ENCODE results near the gene PCDH8.
"Not testable (repeated sequence)": the region's sequence is repeated elsewhere in the genome, so short reads cannot be mapped to it uniquely, and the experiment has no call there.

Gene PCDH8

DNA sequence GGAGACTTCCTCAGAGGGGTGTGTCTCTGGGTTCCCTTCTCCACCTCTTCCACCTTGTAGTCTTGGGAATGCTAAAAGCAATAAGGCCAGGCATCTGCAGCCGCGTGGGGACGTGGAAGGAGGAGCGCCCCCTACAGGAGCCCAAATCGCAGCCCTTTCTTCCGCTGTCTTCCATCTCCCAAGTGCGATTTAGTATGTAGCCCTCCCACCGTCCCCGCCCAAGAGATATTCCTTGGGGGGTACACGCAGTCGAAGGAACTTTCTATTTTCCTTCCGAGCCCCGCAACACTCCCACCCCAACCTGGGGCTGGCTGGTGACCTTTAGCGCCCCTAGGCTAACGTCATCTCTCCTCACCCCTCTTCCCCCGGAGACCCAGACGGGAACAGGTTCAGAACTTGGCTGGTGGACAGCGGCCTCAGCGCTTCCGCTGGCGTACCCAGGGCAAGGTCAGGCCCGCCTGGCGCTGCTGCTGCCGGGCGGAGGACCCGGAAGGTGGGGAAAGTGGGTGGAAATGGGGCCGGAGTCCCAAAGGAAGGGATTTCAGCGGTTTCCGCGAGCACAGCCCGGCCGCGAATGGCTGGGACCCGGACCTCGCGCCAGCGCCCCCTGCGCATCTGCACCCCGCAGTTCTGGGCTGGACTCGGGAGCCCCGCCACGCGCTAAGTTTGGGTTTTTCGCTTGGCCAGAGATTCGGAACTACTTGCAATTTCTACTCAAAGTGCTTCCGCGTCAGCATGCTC is 2.1 kb upstream of the PCDH8 start:
- peak; percentile 36 for DNase-seq (ENCODE audit: low spot score)

GRCh38 chr13:52850072-52850395 is 1.6 kb upstream of the PCDH8 start:
- no peak for DNase-seq (ENCODE audit: low spot score)

GRCh38 chr13:52849291-52850071 is 1.0 kb upstream of the PCDH8 start:
- no peak for DNase-seq (ENCODE audit: low spot score)

- DNase-seq (ENCODE audit: low spot score) = no peak
Measured at GRCh38 chr13:52847682-52848432, 583 bp downstream of the PCDH8 start.

DNA sequence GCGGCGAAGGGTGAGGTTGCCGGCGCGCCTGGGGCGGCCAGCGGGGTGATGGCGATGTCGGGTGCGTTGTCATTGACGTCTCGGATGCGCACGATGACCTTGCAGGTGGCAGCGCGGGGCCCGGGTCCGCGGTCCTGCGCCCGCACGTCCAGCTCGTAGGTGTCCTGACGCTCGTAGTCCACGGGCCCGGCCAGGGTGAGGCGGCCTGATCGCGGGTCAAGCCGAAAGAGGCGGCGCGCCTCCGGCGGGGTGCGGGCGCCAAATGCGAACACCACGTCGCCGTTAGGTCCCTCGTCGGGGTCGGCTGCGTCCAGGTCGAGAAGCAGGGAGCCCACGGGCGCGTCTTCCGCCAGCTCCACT is 1.1 kb downstream of the PCDH8 start:
- DNase-seq (ENCODE audit: low spot score) = no peak

- DNase-seq (ENCODE audit: low spot score) = no peak
Measured at GRCh38 chr13:52846567-52847321, 1.7 kb downstream of the PCDH8 start.

- DNase-seq (ENCODE audit: low spot score) = peak; percentile 35
Measured at GRCh38 chr13:52845766-52846566, 2.5 kb downstream of the PCDH8 start.

DNA sequence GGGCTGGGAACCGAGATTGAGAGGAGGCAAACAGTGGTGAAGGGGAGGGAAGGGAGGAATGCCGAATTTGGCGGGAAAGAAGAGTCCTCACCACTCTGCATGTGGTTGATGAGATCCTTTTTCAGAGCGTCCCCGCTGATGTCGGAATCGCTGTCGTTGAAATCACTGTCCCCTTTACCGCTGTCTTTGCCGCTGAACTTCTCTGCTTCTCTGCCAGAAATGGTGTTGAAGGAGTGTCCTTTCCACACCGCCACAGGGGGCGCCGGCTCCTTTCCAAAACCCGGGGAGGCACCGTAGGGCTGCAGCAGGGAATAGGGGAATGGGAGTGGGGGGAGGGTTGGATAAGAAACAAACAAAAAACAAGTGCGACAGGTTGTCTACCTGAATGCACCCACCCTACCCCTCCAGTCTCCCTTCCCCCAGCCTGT is 3.1 kb downstream of the PCDH8 start:
- no peak for DNase-seq (ENCODE audit: low spot score)

- DNase-seq (ENCODE audit: low spot score) = no peak
Measured at GRCh38 chr13:52844836-52845235, 3.6 kb downstream of the PCDH8 start.

- DNase-seq (ENCODE audit: low spot score) = no peak
Measured at GRCh38 chr13:52842441-52842840, 6.0 kb downstream of the PCDH8 start.

DNA sequence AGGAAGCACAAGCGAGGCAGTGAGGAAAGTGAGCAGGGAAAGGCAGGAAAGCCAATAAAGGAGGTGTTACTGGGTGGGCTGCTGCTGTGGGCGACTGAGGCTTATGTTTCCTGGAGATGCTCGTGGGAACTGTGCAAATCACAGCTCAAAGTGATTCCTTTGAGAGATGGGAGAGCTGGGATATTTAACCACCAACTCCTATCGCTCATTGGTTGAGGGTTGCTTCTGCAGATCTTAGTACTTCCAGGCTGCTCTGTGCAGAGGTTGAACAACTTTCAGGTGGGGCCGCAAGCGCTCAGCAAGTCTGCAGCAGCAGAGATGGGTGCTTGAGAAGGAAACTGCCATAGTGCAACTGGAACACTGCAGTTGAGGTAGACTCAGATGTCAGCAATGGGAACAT is 8.4 kb downstream of the PCDH8 start:
- no peak for DNase-seq (ENCODE audit: low spot score)

DNA sequence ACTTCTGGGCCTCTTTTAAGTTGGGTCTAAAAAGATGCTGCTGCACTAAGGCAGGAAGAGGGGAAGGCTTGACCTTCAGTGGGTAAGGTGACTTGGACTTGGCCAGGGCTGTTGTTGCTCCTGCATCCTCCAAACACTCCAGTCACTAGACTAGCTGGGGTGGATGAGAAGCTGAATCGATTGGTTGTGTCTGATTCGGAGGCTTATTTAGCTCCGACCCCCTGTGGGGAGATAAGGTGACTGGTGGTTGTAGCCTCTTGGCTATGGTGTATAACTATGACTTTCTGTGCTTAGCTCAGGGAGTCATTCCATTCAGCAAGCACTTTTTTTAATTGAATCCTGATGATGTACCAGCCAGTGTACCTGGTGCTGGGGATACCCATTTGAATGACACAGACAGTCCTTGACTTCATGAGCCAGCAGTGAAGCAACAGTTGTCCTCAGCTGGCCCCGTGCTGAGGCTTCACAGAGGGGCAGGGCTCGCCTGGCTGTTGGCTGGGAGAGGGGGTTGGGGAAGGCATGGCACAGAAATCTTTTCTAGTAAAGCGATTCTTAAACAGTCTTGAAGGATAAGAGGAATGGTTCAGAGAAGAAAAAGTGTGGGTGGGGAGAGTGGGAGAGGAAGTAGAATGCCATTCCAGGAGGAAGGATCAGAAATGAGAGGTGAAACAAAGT is 9.9 kb downstream of the PCDH8 start:
- no peak for DNase-seq (ENCODE audit: low spot score)

DNA sequence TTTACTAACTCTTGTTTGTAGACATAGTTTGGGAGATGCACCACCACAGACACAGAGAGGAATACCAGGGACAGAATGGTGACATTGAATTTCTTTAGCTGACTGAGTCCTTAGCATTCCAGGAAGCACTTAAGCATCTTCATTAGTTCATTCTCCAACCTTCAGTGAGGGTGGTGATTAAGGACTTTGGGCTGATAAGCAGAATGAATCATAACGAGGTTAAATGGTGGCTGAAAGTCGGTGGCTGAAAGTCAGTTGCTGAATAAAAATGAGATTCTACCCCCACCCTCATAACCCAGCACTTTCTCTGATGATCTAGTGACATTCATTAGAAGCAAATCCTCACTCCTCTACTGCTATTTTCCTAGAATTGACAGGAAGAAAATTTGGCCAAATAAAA is 10.6 kb downstream of the PCDH8 start:
- DNase-seq (ENCODE audit: low spot score) = no peak

- DNase-seq (ENCODE audit: low spot score) = no peak
Measured at GRCh38 chr13:52835071-52835839, 13.2 kb downstream of the PCDH8 start.

GRCh38 chr13:52833296-52833875 is 15.1 kb downstream of the PCDH8 start:
- no peak for DNase-seq (ENCODE audit: low spot score)

DNA sequence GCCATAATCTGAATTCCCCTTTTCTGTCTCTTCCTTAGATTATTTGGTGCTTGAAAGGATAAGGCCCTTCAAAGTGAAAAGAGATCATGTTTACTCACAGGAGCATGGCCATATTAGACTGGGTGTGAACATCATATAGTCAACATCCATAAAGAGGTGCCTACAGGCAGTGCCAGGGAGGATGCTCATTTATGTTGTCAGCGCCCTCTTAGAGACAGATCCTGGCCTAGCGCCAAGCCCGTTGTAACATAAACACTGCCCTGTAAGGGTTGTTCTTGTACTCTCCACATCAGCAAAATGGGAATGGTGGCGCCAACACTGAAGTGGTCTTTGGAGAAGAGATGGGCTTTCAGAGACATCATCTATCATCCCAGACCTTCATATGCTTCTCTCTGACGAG is 16.1 kb downstream of the PCDH8 start:
- no peak for DNase-seq (ENCODE audit: low spot score)

DNA sequence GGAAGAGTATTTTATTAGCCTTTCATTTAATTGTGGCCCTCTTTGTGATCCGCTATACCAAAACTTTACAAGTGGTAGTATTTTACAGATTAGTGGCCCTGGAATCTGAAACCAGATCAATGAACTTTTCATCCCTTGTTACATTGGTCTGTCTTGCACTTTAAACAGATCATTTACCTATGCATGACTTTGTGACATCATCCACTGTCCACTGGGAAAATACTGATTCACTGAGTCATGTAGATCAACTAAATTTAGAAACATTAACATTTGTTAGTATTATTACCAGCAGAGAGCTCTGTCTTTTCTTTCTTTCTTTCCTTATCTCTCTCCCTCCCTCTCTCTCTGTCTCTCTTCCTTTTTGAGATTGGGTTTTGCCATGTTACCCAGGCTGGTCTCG is 17.5 kb downstream of the PCDH8 start:
- DNase-seq (ENCODE audit: low spot score) = no peak

DNA sequence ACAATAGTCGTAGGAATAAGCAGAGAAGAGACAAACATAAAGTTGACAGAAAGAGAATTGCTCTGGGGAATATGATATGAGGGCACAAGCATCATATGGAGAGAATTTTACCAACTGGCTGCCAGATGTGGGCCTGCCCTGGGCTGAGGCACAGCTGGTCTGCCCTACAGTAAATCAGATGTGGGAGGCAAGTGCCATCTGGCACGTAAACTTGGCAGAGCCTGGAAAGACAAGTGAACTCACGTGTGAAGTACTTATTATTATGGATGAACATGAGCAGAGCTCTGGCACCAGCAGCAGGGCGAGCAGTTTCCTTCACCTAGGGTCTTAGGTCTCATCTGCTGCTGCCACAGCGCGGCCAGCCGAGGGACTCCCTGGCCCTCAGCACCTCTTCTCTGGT is 20.6 kb downstream of the PCDH8 start:
- no peak for DNase-seq (ENCODE audit: low spot score)

- DNase-seq (ENCODE audit: low spot score) = not testable (repeated sequence)
Measured at GRCh38 chr13:52817886-52818285, 30.6 kb downstream of the PCDH8 start.

- DNase-seq (ENCODE audit: low spot score) = no peak
Measured at GRCh38 chr13:52815330-52815729, 33.1 kb downstream of the PCDH8 start.
